ENCODE results near the gene CCDC40. TPM values are rescaled to one million over a fixed set of nuclear protein-coding genes. Genes with fewer than 3 reads are reported as not detected.
A peak's percentile ranks its signal among the peaks of the same experiment; 100 is the strongest.

The CCDC40 gene
- total and polyA plus RNA-seq, 12 donors: 2.1 to 15.7 (median 6.0) TPM

DNA sequence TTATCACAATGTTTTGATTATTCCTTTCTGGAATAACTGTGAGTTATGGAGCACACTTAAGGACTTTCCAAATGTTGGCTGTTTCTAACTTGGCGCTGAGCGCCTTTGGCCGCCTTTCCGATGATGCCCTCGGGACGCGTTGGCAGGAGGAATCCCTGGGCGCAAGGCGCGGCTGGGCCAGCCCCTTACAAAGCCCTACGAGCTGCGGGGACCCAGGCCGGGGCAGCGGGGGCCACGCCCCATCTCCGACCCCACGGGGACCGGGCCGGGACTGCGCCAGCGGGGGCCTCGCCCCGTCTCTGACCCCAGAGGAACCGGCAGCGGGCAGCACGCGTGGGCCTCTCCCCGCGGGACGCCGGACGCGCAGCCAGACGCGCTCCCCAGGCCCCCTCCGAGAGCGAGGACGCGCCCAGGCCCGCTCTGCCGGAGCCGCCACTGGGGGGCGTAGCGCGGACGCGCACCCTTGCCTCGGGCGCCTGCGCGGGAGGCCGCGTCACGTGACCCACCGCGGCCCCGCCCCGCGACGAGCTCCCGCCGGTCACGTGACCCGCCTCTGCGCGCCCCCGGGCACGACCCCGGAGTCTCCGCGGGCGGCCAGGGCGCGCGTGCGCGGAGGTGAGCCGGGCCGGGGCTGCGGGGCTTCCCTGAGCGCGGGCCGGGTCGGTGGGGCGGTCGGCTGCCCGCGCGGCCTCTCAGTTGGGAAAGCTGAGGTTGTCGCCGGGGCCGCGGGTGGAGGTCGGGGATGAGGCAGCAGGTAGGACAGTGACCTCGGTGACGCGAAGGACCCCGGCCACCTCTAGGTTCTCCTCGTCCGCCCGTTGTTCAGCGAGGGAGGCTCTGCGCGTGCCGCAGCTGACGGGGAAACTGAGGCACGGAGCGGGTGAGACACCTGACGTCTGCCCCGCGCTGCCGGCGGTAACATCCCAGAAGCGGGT is 64.8 kb downstream of the CCDC40 start, which contains the start of gene GAA:
Gene GAA, plus strand, starts transcription at position 571 of the 935 bp plus-strand sequence. CDS start 3,006 bp downstream, outside the sequence.
- TF ChIP-seq CTCF (IDR thresholded peaks at IDR 0.05): peak in 5 of 6 experiments; percentile 37 to 97 (median 88)
- peak; percentile 44 to 66 for TF ChIP-seq POLR2A (IDR thresholded peaks at IDR 0.05)
- Histone ChIP-seq H3K27me3 (no peaks in the 10 kb centered on the region), H3K27ac (peak within 1 kb of the TSS; percentile 60 to 96 (median 76)), H3K4me1 (replicated peaks in 1 of 2) (peaks cover 0 to 30% of the 10 kb centered on the region in 2 donors), H3K4me3 (peak within 1 kb of the TSS; percentile 51 to 86 (median 76)), H3K36me3 (replicated peaks in 1 of 2) (no peaks in the 10 kb centered on the region), H3K9me3 (replicated peaks in 1 of 3) (no peaks in the 10 kb centered on the region)
- WGBS, 4 donors: 0 to 3% (median 0%) methylated on average over 13 to 112 of the region's 114 CpGs
- peak; percentile 76 to 91 (median 85) for DNase-seq
- intact Hi-C loops (cut with DNase I): no loop called here

DNA sequence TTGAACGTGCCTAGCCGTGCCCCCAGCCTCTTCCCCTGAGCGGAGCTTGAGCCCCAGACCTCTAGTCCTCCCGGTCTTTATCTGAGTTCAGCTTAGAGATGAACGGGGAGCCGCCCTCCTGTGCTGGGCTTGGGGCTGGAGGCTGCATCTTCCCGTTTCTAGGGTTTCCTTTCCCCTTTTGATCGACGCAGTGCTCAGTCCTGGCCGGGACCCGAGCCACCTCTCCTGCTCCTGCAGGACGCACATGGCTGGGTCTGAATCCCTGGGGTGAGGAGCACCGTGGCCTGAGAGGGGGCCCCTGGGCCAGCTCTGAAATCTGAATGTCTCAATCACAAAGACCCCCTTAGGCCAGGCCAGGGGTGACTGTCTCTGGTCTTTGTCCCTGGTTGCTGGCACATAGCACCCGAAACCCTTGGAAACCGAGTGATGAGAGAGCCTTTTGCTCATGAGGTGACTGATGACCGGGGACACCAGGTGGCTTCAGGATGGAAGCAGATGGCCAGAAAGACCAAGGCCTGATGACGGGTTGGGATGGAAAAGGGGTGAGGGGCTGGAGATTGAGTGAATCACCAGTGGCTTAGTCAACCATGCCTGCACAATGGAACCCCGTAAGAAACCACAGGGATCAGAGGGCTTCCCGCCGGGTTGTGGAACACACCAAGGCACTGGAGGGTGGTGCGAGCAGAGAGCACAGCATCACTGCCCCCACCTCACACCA is 65.7 kb downstream of the CCDC40 start:
- 14 to 77% (median 32%) methylated on average over 6 to 21 of the region's 21 CpGs for WGBS, 4 donors
- Histone ChIP-seq H3K4me3 (peak overlapping the region; percentile 51 to 86 (median 76)), H3K27me3 (no peaks in the 10 kb centered on the region), H3K4me1 (replicated peaks in 1 of 2) (peaks cover 0 to 30% of the 10 kb centered on the region in 2 donors), H3K9me3 (replicated peaks in 1 of 3) (no peaks in the 10 kb centered on the region), H3K36me3 (replicated peaks in 1 of 2) (no peaks in the 10 kb centered on the region), H3K27ac (peak overlapping the region in 3 of 5 donors; percentile 75 to 96 (median 89))
- TF ChIP-seq POLR2A (IDR thresholded peaks at IDR 0.05): no peak
- TF ChIP-seq CTCF (IDR thresholded peaks at IDR 0.05): no peak
- DNase-seq: peak in 2 of 7 donors; percentile 37 to 63
- intact Hi-C loops (cut with DNase I): no loop called here

DNA sequence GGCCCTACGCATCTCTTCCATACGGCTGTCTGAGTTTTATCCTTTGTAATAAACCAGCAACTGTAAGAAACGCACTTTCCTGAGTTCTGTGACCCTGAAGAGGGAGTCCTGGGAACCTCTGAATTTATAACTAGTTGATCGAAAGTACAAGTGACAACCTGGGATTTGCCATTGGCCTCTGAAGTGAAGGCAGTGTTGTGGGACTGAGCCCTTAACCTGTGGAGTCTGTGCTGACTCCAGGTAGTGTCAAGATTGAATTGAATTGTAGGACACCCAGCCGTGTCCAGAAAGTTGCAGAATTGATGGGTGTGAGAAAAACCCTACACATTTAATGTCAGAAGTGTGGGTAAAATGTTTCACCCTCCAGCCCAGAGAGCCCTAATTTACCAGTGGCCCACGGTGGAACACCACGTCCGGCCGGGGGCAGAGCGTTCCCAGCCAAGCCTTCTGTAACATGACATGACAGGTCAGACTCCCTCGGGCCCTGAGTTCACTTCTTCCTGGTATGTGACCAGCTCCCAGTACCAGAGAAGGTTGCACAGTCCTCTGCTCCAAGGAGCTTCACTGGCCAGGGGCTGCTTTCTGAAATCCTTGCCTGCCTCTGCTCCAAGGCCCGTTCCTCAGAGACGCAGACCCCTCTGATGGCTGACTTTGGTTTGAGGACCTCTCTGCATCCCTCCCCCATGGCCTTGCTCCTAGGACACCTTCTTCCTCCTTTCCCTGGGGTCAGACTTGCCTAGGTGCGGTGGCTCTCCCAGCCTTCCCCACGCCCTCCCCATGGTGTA is 66.4 kb downstream of the CCDC40 start:
- DNase-seq: peak in 1 of 7 donors; percentile 19
- peak overlapping the region in 1 of 4 donors; percentile 84 for H3K4me3 ChIP-seq
- H3K27me3 ChIP-seq: no peaks in the 10 kb centered on the region
- intact Hi-C loops (cut with DNase I): no loop called here
- peaks cover 0 to 30% of the 10 kb centered on the region in 2 donors for H3K4me1 ChIP-seq (replicated peaks in 1 of 2)
- H3K27ac ChIP-seq: no peak overlapping the region
- no peak for TF ChIP-seq CTCF (IDR thresholded peaks at IDR 0.05)
- WGBS, 4 donors: 85 to 90% (median 88%) methylated on average over 15 of the region's 15 CpGs
- no peaks in the 10 kb centered on the region for H3K36me3 ChIP-seq (replicated peaks in 1 of 2)
- no peaks in the 10 kb centered on the region for H3K9me3 ChIP-seq (replicated peaks in 1 of 3)

All from adrenal gland (tissue), 12 donors.